Upper lobe of left lung (tissue), 4 donors: Measurements from ENCODE around the gene SESN2.

ENCODE experiments used
- CTCF ChIP-seq, 6 experiments: fragments of 450-650 bp in 4 of 6; fragments of 200-600 bp in 2 of 6; sonication (generic) in 2 of 6; IDR thresholded peaks; one replicate each; pipeline ENCODE4 v1.5.1; 2016 to 2019; ENCODE audit warnings: antibody characterized with exemption in 6 of 6
- POLR2A ChIP-seq, 4 donors: fragments of 450-650 bp; IDR thresholded peaks; one replicate each; pipeline ENCODE4 v1.5.1; 2016 to 2017; ENCODE audit warnings: antibody characterized with exemption in 4 of 4, mild to moderate bottlenecking in 2 of 4
- POLR2AphosphoS5 ChIP-seq, 2 donors: sonication (generic); formaldehyde crosslinking; IDR thresholded peaks; one replicate each; pipeline ENCODE4 v1.5.1; 2017; ENCODE audit warnings: antibody characterized with exemption in 2 of 2

GRCh38 chr1:28236656-28237322 is 22.5 kb upstream of the SESN2 start:
- TF ChIP-seq CTCF (IDR thresholded peaks at IDR 0.05) (no peak), POLR2A (IDR thresholded peaks at IDR 0.05) (no peak), POLR2AphosphoS5 (IDR thresholded peaks at IDR 0.05) (no peak)
